Uterus (tissue), 4 donors: ENCODE data around the gene PRAMEF5. TPM values are rescaled to one million over a fixed set of nuclear protein-coding genes. Genes with fewer than 3 reads are reported as not detected.
"Not testable (repeated sequence)": the region's sequence is repeated elsewhere in the genome, so short reads cannot be mapped to it uniquely, and the experiment has no call there.

Source experiments
- DNase-seq, 2 donors: peaks; one replicate each; pipeline ENCODE4 v3.0.0-alpha.2; 2019 to 2020
- H3K27ac ChIP-seq, 2 donors: fragments of 200-600 bp; sonication (generic); 1 replicate in 1 of 2; 2 replicates in 1 of 2; pipeline ENCODE4 v1.5.1; 2016 to 2018
- H3K27me3 ChIP-seq, 2 donors: fragments of 200-600 bp; sonication (generic); one replicate each; pipeline ENCODE4 v1.5.1; 2018 to 2019; ENCODE audit warnings: control low read depth in 1 of 2
- H3K36me3 ChIP-seq, 2 donors: fragments of 200-600 bp; sonication (generic); one replicate each; pipeline ENCODE4 v1.5.1; 2019; ENCODE audit warnings: control low read depth in 1 of 2
- H3K4me1 ChIP-seq, 2 donors: fragments of 200-600 bp; sonication (generic); one replicate each; pipeline ENCODE4 v1.5.1; 2018 to 2019; ENCODE audit warnings: control low read depth in 1 of 2
- H3K4me3 ChIP-seq, 2 donors: fragments of 200-600 bp; sonication (generic); 1 replicate in 1 of 2; 2 replicates in 1 of 2; pipeline ENCODE4 v1.5.1; 2018 to 2019; ENCODE audit warnings: mild to moderate bottlenecking in 1 of 2
- H3K9me3 ChIP-seq, 2 donors: fragments of 200-600 bp; sonication (generic); one replicate each; pipeline ENCODE4 v1.5.1; 2019; ENCODE audit warnings: control low read depth in 1 of 2
- intact Hi-C: fragments of 100-400 bp; cut with DNase I; formaldehyde crosslinking; loops from one replicate; pipeline ENCODE4 v1.15.1; 2023; ENCODE audit warnings: low total_unique reads
- small RNA-seq: library from RNA; depleted of rRNA; stranded (forward); fragments of <200 nt; gene quantifications from one replicate; pipeline ENCODE3, GENCODE V24; 2016
- total RNA-seq, 4 donors: library from RNA; depleted of rRNA in 3 of 4; stranded (reverse); fragments of >200 nt in 3 of 4; gene quantifications; one replicate each; pipeline versions ENCODE4 v1.1.0 to v1.2.4, GENCODE V29; 2014 to 2023
- donor health status: DM: yes; HTN: yes; CAD: no.

PRAMEF5 gene
- total RNA-seq, 4 donors from 2014 or later: not detected

GRCh38 chr1:13265124-13265523 is 11.1 kb downstream of the PRAMEF5 start:
- intact Hi-C loops, DNase-seq, H3K4me1 ChIP-seq, H3K27me3 ChIP-seq, H3K27ac ChIP-seq, H3K36me3 ChIP-seq, H3K9me3 ChIP-seq, H3K4me3 ChIP-seq: not testable (repeated sequence)

DNA sequence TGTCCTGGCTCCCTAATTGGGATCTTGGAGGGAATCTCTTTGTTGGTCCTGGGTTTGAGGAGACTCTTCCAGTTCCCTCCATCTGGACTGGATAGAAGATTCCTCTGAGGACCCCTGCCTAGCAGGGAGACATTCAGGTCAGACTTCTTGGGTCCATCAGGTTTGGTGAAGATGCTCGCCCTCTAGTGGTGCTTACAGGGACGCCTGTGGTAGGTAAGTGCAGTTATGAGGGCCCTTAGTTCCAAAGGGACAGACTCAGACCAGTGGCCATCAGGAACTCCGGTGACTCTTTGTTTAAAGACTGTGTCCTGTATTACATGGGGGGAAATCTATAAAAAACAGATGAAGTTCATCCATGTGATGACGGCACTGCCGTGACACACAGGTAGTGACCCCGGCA is 23.0 kb downstream of the PRAMEF5 start:
- H3K9me3 ChIP-seq, DNase-seq, H3K27ac ChIP-seq, H3K36me3 ChIP-seq, H3K4me1 ChIP-seq, H3K4me3 ChIP-seq, H3K27me3 ChIP-seq, intact Hi-C loops: not testable (repeated sequence)

GRCh38 chr1:13279617-13280016 is 25.6 kb downstream of the PRAMEF5 start:
- intact Hi-C loops, H3K27me3 ChIP-seq, H3K4me1 ChIP-seq, H3K4me3 ChIP-seq, H3K9me3 ChIP-seq, H3K36me3 ChIP-seq, DNase-seq, H3K27ac ChIP-seq: not testable (repeated sequence)

DNA sequence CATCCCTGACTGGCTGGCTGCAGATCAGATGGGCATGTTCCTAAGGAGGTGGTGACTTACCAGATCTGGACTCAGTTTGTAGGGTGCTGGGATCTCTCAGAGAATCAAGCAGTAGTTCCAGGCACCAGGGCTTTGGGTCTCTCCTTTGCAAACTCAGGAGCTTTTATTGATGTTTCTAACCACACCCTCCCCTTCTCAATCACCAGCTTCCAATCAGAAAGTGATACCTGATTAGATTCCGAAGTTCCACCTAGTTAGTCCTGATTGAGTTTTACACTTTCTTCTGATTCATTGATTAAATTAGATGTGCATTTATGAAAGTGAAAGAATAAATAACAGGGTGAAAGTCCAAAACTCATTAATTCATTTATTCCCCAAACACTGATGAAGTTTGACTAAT is 31.0 kb downstream of the PRAMEF5 start, which contains the start of gene PRAMEF8:
Gene PRAMEF8 (minus strand): TSS at position 101 of the 400 bp plus-strand sequence. CDS start 1,046 bp downstream, outside the sequence.
- intact Hi-C loops, H3K4me3 ChIP-seq, H3K36me3 ChIP-seq, H3K4me1 ChIP-seq, H3K27me3 ChIP-seq, H3K27ac ChIP-seq, H3K9me3 ChIP-seq, DNase-seq: not testable (repeated sequence)

DNA sequence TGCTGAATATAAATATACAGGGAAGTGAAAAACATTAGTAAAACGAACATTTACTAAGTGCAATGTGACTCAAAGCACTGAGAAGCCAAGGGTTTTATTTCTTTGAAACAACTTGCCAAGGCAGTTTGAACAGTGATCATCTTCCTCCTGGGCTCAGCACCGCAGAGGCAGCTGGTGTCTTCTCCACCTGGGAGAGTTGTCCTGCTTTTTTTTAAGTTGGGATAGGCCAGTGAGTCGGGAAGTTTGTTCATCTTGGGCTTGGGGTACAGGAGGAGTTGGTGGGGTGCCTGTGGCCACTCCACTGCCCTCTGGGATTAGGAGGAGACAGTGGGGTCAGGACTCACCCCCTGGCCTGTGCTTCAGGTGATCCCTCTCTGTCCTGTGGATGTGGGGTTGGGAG is 35.0 kb downstream of the PRAMEF5 start:
- intact Hi-C loops: not testable (repeated sequence)

GRCh38 chr1:13297216-13297931 is 43.4 kb downstream of the PRAMEF5 start:
- intact Hi-C loops, H3K27me3 ChIP-seq: not testable (repeated sequence)

More for the DNA sequence above, 35.0 kb downstream of the PRAMEF5 start:
- H3K4me1 ChIP-seq, H3K9me3 ChIP-seq, DNase-seq, H3K27ac ChIP-seq, H3K27me3 ChIP-seq, H3K4me3 ChIP-seq, H3K36me3 ChIP-seq: not testable (repeated sequence)

DNA sequence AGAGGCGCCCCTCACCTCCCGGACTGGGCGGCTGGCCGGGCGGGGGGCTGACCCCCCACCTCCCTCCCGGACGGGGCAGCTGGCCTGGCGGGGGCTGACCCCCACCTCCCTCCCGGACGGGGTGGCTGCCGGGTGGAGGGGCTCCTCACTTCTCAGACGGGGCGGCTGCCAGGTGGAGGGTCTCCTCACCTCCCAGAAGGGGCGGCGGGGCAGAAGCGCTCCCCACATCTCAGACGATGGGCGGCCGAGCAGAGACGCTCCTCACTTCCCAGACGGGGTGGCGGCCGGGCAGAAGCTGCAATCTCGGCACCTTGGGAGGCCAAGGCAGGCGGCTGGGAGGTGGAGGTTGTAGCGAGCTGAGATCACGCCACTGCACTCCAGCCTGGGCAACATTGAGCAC is 44.7 kb downstream of the PRAMEF5 start:
- H3K4me1 ChIP-seq, H3K36me3 ChIP-seq, H3K9me3 ChIP-seq, H3K4me3 ChIP-seq, DNase-seq, H3K27me3 ChIP-seq, intact Hi-C loops, H3K27ac ChIP-seq: not testable (repeated sequence)

More at GRCh38 chr1:13297216-13297931, 43.4 kb downstream of the PRAMEF5 start:
- not testable (repeated sequence) for H3K4me1 ChIP-seq, DNase-seq, H3K27ac ChIP-seq, H3K9me3 ChIP-seq, H3K4me3 ChIP-seq, H3K36me3 ChIP-seq

DNA sequence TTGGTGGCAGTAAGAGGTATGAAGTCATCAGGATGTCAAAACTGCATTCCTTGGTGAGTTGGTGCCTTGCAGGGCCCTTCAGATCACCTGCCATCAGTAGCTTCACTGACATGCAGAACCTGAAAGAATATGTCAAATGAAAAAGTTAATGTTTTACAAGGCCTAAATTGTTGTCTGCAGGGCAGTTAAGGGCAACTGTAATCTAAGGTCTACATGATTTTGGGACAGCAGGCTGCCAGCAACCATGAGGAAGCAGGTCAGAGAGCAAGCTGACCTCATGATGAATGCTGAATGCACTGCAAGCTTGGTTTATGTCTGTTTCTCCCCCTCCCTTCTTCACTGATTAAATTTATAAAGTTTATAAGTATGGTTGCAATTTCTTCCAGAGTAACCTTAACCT is 48.2 kb downstream of the PRAMEF5 start:
- H3K36me3 ChIP-seq, H3K4me3 ChIP-seq, H3K9me3 ChIP-seq, H3K4me1 ChIP-seq, intact Hi-C loops, H3K27ac ChIP-seq, H3K27me3 ChIP-seq, DNase-seq: not testable (repeated sequence)

- intact Hi-C loops, H3K9me3 ChIP-seq, H3K4me3 ChIP-seq, H3K4me1 ChIP-seq, H3K27ac ChIP-seq, DNase-seq, H3K36me3 ChIP-seq, H3K27me3 ChIP-seq: not testable (repeated sequence)
Measured at GRCh38 chr1:13303239-13303638, 49.2 kb downstream of the PRAMEF5 start, which contains the start of gene PRAMEF33. TSS of gene PRAMEF33 (plus strand) at chr1:13303539. CDS start at chr1:13305955, 2,416 bp downstream.

Small RNA genes within 50 kb of the gene (small RNA-seq; reads per million reads assigned to genes)
- not detected for gene RNU6-771P

Other genes with a start within 250 kb of the PRAMEF5 start
- not detected for gene PRAMEF27, start 197.6 kb upstream of the PRAMEF5 start, total RNA-seq
- not detected for gene HNRNPCL3, start 193.4 kb upstream of the PRAMEF5 start, total RNA-seq
- not detected for gene PRAMEF25, start 183.4 kb upstream of the PRAMEF5 start, total RNA-seq
- gene HNRNPCL2, start 137.3 kb upstream of the PRAMEF5 start, total RNA-seq: not detected
- gene PRAMEF26, start 98.2 kb upstream of the PRAMEF5 start, total RNA-seq: not detected
- gene HNRNPCL4, start 88.6 kb upstream of the PRAMEF5 start, total RNA-seq: not detected
- not detected for gene PRAMEF9, start 82.3 kb upstream of the PRAMEF5 start, total RNA-seq
- gene PRAMEF13, start 52.8 kb upstream of the PRAMEF5 start, total RNA-seq: not detected
- not detected for gene PRAMEF18, start 28.0 kb upstream of the PRAMEF5 start, total RNA-seq
- gene PRAMEF8, start 30.9 kb downstream of the PRAMEF5 start, total RNA-seq: not detected
- not detected for gene PRAMEF33, start 49.3 kb downstream of the PRAMEF5 start, total RNA-seq
- not detected for gene PRAMEF15, start 61.4 kb downstream of the PRAMEF5 start, total RNA-seq
- gene PRAMEF14, start 92.9 kb downstream of the PRAMEF5 start, total RNA-seq: not detected
- not detected for gene PRAMEF19, start 117.7 kb downstream of the PRAMEF5 start, total RNA-seq
- not detected for gene PRAMEF17, start 135.4 kb downstream of the PRAMEF5 start, total RNA-seq
- gene PRAMEF20, start 156.3 kb downstream of the PRAMEF5 start, total RNA-seq: not detected